Activated CD4-positive, CD25-positive, alpha-beta regulatory T cell treated with anti-CD3 and anti-CD28 coated beads, Interleukin-2, amount 50 U/mL, for 16 hours (primary cell): ENCODE measurements around the gene BPHL.
"Not testable (repeated sequence)": the region's sequence is repeated elsewhere in the genome, so short reads cannot be mapped to it uniquely, and the experiment has no call there.

Experiments
- DNase-seq: peaks from one replicate; pipeline ENCODE4 v3.0.0-alpha.2; 2020; ENCODE audit warnings: low read depth, low spot score

The BPHL gene

DNA sequence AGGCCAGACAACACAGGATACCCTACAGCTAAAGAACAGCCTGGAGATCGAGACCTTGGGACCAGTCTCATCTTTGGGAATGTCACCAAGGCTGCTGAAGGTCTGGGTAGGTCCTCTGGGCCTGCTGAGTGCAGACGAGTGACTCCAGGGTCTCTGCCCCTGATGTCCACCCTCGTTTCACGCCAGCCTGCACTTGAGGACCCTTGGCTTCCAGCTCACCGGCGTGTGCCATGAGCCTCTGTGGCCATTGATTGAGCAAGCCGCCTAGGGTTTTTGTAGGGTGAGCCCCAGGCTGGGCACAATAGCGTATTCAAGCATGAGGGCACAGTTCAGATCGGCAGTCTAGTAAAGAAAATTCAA, 4.3 kb downstream of the BPHL start:
- DNase-seq: no peak

DNA sequence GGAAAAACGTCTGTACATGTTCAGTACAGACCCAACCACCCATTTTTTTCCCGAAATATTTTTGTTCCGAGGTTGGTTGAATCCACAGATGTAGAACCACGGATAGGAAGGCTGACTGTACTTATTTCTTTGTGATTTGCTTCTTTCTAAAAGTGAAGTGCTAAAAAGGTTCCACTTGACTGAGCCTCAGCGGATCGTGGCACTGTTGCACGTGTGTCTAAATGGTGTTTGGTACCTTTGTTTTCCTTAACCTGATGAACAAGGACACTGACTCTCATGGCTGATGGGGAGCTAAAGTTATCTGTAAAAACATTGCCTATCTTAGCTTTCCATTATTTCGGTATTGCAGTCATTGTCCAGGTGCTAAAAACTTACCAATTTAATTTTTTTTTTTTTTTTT, 6.2 kb downstream of the BPHL start:
- DNase-seq: no peak

DNA sequence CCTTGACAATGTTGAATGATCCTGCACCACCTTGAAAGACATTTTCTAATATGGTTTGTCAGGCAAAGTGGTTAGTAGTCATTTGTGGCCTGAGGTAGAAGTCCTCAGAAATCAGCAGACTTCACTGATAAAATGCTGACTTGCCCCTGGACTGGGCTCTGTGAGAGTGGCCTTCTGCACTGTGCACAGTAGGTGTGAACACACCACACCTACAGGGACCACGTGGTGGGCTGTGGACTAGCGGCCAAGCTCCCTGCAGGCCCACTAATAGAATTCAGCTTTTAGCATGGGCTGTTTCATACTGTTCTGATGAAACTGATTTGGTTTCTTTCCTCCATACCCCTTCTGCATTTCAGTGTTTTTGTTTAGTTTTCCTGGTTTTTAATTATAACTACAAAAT, 7.3 kb downstream of the BPHL start:
- DNase-seq: no peak

DNA sequence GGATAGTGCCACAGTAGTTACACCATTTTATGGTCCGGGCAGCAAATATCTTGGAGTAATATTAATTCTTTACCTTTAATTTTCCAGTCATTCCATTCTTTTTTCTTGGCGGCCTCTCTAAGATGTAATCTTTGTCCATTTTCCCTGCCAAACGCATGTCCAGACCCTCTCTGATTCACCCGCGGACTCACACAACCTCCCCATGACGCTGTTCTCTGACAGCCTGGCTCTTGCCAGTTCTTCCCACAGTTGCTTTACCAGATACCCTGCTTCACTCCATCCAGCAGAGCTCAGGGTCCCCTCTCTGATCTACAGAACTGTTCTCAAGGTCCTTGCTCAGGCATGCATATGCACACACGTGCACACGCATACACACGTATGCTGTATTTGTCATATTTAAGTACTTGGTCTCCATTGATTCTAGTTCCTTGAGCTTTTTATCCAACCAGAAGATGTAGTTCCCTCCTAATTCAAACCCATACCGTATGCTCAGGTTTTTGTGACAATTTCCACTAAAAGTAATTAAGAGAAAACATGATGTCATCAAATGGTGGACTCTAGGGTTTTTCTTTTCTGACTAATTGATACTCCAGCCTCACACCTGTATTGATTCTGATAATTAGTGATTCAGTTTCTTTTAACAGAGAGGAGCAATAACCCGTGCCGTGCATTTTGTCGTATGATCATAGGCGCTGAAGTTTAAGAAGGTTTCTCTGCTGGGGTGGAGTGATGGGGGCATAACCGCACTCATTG, 10.0 kb downstream of the BPHL start:
- DNase-seq: no peak

DNA sequence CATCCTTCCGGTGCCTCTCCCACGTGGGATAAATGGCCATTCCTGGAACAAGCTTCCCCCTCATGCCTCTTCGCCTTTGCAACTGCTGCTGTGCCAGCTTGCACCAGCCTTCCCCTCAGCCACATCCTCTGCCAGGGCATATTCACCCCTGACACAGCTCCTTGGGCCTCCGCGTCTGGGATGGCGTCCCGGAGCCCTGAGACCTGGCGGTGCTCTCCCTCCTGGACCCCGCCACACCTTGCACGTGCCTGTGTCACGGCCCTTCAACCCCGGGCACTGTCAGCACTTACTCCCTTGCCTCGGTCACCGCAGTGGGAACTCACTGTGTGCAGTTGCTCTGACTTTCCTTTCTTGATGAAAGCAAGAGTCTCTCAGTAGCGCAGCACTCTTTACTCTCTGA, 13.2 kb downstream of the BPHL start:
- DNase-seq: no peak

DNA sequence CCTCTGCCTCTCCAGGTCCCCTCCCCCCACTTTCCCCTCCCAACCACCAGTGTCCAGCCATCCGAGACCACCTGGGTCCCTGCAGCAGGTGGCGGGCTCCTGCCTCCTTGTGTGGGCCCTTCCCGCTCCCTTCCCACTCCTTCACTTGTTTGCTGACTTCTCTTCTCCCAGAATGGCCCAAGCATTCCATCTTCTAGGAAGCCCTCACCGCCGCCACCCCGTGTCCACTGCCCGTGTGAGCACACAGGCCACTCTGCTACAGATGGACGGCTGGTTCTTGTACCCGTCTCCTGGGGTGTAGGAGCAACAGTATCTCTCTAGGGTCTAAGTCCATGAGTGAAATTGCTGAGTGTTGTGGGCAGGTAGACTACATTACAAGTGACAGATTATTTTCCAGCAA, 15.0 kb downstream of the BPHL start:
- DNase-seq: no peak

DNA sequence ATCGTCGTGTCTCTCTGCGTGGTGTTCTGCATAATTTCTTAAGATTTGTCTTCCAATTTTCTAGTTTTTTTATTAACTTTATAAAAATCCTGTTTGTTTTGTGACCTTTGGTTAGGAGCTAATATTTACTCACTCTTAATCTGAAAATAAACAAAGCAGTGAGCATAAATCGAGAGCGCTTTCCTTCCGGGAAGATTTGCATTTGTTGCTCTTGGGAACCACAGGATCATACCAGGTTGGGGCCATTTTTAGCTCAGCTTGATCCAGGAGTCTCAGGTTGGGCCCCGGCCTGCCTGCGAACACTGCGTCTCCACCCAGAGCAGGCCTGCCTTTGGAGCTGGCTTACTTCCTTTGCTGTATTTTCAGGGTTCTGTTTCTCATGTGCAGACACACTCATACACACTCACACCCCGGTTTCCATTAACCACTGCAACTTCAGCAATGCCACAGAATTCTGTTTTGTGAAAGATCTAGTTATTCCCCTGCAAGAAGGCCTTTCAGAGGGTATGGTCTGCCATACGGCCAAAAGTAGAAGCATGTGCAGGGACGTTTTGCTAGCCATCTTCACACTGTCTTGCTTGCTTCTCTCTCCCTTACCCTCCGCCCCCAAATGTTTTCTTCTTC, 17.3 kb downstream of the BPHL start:
- DNase-seq: no peak

DNA sequence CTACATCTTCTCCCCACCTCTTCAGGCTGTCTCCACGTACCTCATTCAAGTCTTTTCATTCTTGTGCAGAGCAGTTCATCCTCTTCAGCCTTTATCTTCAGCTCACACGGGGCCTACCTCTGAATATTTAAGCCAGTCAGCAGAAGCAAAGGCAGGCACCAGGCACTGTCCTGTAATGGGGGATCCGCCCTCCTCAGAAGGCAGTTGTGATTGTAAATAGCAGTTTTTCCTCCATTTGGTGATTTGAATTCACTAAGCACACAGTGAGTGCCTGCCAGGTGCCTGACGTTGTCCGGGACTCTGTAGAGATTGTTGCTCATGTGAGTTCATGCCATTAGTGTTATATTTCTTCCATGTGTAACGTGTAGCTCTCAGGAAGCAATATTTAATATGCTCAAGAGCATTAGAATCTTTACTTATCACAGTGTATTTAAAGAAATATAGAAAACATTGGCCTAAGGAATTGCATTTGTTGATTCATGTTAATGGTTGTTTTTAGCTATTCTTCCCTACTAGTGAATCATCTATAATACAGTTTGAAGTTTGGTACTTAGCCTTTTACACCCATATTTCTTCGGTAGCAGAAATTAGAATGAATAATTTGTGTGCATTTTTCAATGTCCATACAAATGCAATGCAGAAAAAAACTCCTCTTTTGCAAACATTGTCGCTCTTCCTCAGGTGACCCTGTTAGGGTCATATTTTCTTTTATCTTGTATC, 17.9 kb downstream of the BPHL start:
- no peak for DNase-seq

DNA sequence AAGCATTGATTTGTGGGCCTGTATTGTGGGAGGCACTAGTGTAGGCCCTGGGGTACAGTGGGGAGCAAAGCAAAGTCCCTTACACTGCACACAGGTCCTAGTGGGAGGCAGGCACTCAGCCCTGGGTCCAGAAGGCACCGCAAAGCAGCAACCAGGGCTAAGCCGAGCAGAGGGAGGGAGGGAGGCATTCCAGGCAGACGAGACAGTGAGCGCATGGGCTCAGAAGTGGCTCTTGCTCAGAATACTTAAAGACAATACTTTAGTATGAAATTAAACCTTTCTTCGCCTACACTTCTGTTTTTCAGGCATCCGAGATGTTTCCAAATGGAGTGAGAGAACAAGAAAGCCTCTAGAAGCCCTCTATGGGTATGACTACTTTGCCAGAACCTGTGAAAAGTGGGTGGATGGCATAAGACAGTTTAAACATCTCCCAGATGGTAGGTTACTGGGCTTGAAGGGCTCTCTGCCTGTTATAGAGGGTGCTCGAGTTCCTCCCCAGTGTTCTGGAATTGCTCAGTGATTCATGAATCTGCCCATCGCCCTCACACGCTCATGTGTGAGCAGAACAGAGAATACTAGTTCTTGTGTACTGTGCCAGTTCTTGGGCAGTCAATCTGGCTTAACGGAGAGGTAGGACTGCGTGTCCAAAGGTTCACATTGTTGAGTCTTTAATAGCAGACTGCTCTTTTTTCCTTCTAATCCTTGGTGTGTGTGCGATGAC, 18.7 kb downstream of the BPHL start:
- DNase-seq: no peak

DNA sequence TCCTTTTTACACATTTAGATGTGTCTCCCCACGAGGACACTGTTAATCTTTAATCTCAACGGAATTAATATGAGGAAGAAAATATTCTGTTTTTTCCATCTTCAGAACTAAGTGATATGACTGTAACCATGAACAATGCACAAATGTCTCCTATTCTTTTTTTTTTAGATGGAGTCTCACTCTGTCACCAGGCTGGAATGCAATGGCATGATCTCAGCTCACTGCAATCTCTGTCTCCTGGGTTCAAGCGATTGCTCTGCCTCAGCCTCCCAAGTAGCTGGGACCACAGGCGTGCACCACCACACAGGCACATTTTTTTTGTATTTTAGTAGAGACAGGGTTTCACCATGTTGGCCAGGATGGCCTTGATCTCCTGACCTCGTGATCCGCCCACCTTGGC, 19.4 kb downstream of the BPHL start:
- not testable (repeated sequence) for DNase-seq

DNA sequence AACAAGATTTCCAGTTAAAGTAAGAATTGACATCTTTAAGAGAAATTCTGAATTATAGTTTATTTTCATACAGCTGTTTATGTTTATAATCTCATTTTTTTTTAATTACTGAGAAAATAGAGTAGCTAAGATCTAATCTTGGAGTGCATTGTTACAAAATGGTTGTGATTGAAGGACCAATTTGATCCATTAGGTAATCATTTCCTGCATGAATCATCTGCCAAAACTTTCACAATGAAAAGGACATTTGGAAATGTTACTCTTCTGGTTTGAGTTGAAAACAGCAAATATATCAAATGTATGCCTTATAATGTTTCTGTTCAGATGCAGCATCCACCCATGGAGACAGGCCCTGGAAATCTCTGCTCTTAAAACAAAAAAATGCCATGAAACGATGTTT, 19.8 kb downstream of the BPHL start:
- no peak for DNase-seq

DNA sequence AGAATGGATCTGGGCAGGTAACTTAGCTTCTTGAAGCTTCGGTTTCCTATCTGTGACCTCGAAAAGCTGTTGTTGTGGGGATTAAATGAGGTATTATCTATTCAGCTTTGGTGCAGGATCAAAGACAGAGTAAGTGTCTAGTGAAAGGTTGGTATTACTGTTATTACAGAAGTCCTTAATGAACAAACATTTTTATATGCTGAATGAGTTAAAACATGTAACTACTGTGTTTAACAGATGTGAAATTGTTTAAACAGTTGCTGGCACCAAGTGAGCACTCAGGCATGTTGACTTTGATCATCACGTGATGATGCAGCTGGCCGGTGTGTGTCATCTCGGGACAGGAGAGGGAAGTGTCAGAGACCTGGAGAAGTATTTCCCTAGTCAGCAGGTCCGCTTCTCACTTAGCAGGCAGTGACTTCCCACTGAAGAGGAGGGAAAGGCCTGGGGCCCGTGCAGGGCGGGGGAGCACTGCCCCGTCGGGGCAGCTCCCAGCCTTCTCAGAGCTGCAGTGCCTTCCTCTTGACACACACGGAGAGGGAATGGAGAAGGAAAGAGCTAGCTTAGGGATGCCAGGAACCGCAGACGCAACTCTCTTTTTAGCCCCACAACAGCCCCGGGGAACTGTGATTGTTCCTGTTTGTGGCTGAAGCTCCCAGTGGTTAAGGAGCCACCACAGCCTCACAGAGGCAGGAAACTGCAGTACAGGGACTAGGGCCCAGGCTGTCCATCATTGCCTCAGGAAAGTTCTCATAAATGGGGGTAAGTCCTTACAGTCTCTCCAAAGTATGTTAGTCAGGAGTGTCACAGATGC, 20.8 kb downstream of the BPHL start:
- DNase-seq: no peak

DNA sequence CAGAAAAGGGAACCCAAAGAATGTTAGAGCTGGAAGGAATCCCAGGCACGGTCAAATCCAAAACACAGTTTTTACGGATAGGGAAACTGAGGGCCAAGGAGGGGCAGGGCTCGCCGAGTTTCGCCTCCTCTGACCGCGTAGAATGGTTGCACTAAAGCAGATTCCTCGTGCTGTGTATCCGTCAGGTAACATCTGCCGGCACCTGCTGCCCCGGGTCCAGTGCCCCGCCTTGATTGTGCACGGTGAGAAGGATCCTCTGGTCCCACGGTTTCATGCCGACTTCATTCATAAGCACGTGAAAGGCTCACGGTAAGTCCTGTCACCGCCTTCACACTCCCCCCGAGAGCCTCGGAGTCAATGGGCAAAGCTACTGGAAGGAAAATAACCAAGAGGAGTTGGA, 21.7 kb downstream of the BPHL start:
- DNase-seq: no peak

DNA sequence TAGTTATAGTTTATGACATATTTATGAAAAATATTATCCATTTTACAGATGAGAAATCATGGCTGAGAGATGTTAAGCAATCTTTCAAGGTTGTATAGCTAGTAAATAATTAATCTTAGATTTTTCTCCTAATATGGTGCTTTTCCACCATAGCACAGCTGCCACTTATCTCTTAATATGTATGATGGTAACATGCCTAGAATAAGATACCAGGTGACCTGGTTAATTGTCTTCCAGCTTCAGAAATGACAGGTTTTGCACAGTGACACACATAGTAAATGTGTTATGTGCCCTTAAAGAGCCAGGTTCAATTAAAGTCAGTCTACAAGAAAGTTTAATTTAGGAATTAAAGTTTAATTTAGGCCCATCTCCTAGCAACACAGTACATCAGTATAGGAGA, 24.0 kb downstream of the BPHL start:
- no peak for DNase-seq

DNA sequence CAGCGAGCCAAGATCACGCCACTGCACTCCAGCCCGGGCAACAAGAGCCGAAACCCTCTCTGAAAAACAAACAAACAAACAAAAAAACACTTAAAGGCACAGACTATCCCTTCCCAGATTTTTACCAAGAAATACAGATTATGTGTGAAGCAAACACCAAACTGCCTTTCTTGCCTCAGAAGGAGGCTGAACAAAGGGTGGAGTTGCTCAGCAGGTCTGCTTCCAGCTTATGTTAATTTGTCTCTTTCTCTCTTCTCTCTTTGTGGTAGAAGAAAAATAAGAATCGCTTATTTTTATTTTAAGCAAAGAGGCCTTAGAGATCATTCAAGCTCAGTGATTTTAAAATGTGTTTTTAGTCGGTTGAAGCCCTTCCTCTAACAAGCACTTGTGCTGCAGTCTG, 24.6 kb downstream of the BPHL start:
- no peak for DNase-seq

DNA sequence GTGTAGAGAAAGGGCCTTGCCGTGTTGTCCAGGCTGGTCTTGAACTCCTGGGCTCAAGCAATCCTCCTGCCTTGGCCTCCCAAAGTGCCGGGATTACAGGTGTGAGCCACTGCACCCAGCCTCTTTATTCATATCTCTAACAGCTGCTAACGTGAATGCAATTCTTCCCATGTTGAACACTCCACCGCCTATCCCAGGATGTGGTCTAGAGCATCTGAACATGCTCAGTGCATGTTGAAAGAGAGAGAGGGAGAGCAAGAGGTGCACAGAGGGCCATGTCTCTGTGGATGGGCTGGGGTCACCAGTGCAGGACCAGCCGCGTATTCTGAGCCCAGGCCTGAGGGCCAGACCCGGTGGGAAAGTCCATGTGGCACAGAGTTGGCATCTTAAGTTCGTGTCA, 26.1 kb downstream of the BPHL start:
- no peak for DNase-seq

DNA sequence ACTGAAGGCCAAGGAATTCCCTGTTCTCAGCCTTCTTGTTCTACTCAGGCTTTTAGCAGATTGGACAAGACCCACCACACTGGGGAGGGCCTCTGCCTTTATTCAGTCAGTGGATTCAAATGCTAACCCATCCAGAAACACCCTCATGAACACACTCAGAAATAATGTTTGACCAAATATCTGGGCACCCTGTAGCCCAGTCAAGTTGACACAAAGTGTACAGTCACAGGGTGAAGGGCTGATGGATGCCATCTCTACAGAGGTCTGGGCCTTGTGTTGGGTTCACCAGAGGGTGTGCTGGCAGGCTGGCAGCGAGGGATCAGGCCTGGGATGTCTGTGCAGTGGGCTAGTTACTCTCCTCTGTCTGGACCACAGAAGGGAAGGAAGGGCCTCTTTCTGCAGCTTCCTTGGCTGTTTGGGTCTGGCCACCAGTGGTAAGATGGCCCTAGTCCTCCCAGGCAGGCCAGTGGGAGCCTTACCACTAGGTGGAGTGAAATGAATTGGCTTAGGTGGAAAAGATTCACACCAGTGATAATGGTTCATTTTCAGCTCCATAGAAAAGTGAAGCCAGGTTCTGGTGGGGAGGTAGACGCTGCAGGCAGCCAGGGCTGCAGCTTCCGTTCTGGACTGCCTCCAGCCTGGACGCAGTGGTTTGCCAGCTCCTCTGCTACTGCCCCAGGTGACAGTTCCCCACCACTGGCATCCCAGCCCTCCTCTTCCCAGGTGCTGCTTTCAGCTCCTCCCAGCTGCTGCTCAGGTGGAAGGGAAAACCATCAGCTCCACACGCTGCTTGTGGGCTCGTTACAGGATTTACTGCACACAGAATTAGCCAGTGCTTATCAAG, 29.6 kb downstream of the BPHL start:
- no peak for DNase-seq

DNA sequence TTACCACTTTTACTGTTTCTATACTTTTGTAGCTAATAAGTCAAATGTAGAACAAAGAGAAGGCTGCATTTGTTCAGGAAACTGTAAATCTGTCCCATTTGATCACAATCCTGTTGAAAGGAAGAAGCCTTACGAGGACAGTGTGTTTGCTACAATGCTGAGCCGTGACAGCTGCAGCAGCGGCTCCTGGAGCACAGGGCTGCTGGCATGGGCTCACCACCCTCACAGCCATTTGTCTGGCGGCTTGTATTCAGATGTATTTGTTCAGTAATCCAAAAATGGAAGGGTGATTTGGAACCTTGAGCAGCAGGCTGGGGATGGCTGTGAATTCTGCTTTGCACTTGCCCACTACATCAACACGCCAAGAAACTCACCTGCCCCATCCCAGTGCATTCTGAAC, 33.2 kb downstream of the BPHL start:
- no peak for DNase-seq

DNA sequence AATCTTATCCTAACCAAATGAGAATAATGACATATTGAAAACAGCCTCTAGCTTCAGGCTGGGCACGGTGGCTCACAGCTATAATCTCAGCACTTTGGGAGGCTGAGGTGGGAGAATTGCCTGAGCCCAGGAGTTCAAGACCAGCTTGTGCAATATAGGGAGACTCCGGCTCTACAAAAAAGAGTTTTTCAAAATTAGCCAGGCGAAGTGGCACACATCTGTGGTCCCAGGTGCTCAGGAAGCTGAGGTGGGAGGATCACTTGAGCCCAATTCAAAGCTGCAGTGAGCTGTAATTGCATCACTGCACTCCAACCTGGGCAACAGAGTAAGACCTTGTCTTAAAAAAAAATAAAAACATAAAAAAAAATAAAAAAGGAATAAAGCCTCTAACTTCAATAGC, 34.2 kb downstream of the BPHL start:
- no peak for DNase-seq

DNA sequence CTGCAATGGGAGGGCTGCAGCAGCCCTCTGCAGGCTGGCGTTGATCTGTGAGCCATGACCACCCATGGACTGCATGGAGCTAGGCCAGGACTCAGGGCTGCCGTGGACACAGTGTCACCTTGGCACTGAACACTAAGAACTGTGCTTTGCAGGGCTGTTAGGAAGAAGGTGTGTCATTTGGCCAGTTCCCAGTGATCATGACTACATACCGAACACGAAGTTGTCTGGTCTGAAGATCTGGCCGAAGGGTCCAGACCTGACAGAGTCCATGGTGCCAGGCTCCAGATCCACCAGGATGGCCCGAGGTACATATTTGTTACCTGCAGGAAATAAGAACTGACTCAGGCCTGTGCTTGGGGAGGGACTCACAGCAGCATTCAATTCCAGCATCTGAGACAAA, 36.9 kb downstream of the BPHL start:
- DNase-seq: not testable (repeated sequence)
